ENCODE data around the gene ERCC6.

The ERCC6 gene

GRCh38 chr10:49569031-49569631, 30.2 kb upstream of the ERCC6 start:
- H3K4me3 ChIP-seq (ENCODE audit: low read length) = no peak overlapping the region
- no peaks in the 10 kb centered on the region for H4K20me1 ChIP-seq (ENCODE audit: control insufficient read depth, insufficient read depth, low read depth, low read length)
- H3K9me3 ChIP-seq (ENCODE audit: control insufficient read depth, insufficient read depth, low read length) = peaks cover 8% of the 10 kb centered on the region; the same call in 1 of the 2 replicates
- no peaks in the 10 kb centered on the region for H3K79me2 ChIP-seq (ENCODE audit: control insufficient read depth, low read length)
- no peak overlapping the region for H3K4me2 ChIP-seq (ENCODE audit: low read length)
- no peaks in the 10 kb centered on the region for H3F3A ChIP-seq (ENCODE audit: control insufficient read depth, insufficient read depth)
- no peak overlapping the region for H3K27ac ChIP-seq (ENCODE audit: low read depth, low read length)
- H3K9me2 ChIP-seq (replicated peaks; ENCODE audit: control insufficient read depth, low read length) = no peaks in the 10 kb centered on the region
- TF ChIP-seq CTCF (IDR thresholded peaks at IDR 0.05; ENCODE audit: low read depth, low read length, poor library complexity, severe bottlenecking) (no peak), EZH2phosphoT487 (IDR thresholded peaks at IDR 0.05; ENCODE audit: borderline replicate concordance, low read length) (no peak)
- no peaks in the 10 kb centered on the region for H3K36me3 ChIP-seq (ENCODE audit: control insufficient read depth, low read length)
- peaks cover 2% of the 10 kb centered on the region; the same call in 1 of the 2 replicates for H3K27me3 ChIP-seq (ENCODE audit: control insufficient read depth, low read length)
- no peaks in the 10 kb centered on the region for H3K4me1 ChIP-seq (ENCODE audit: control insufficient read depth, low read length)

GRCh38 chr10:49568235-49568634, 29.3 kb upstream of the ERCC6 start:
- H3F3A ChIP-seq (ENCODE audit: control insufficient read depth, insufficient read depth) = no peaks in the 10 kb centered on the region
- H3K9me3 ChIP-seq (ENCODE audit: control insufficient read depth, insufficient read depth, low read length) = peaks cover 8% of the 10 kb centered on the region; the same call in 1 of the 2 replicates
- TF ChIP-seq EZH2phosphoT487 (IDR thresholded peaks at IDR 0.05; ENCODE audit: borderline replicate concordance, low read length) (no peak), CTCF (IDR thresholded peaks at IDR 0.05; ENCODE audit: low read depth, low read length, poor library complexity, severe bottlenecking) (no peak)
- H3K79me2 ChIP-seq (ENCODE audit: control insufficient read depth, low read length) = no peaks in the 10 kb centered on the region
- no peaks in the 10 kb centered on the region for H3K9me2 ChIP-seq (replicated peaks; ENCODE audit: control insufficient read depth, low read length)
- H3K4me1 ChIP-seq (ENCODE audit: control insufficient read depth, low read length) = no peaks in the 10 kb centered on the region
- H3K27me3 ChIP-seq (ENCODE audit: control insufficient read depth, low read length) = peaks cover 2% of the 10 kb centered on the region; the same call in 1 of the 2 replicates
- no peaks in the 10 kb centered on the region for H4K20me1 ChIP-seq (ENCODE audit: control insufficient read depth, insufficient read depth, low read depth, low read length)
- H3K36me3 ChIP-seq (ENCODE audit: control insufficient read depth, low read length) = no peaks in the 10 kb centered on the region
- no peak overlapping the region for H3K4me3 ChIP-seq (ENCODE audit: low read length)
- no peak overlapping the region for H3K4me2 ChIP-seq (ENCODE audit: low read length)
- H3K27ac ChIP-seq (ENCODE audit: low read depth, low read length) = no peak overlapping the region

- Histone ChIP-seq H3K9me2 (replicated peaks; ENCODE audit: control insufficient read depth, low read length) (no peaks in the 10 kb centered on the region), H3K27me3 (ENCODE audit: control insufficient read depth, low read length) (peaks cover 2% of the 10 kb centered on the region; the same call in 1 of the 2 replicates), H3K36me3 (ENCODE audit: control insufficient read depth, low read length) (no peaks in the 10 kb centered on the region), H3K27ac (ENCODE audit: low read depth, low read length) (no peak overlapping the region), H3F3A (ENCODE audit: control insufficient read depth, insufficient read depth) (no peaks in the 10 kb centered on the region), H3K9me3 (ENCODE audit: control insufficient read depth, insufficient read depth, low read length) (peaks cover 8% of the 10 kb centered on the region; the same call in 1 of the 2 replicates), H3K4me2 (ENCODE audit: low read length) (no peak overlapping the region), H3K4me3 (ENCODE audit: low read length) (no peak overlapping the region), H3K79me2 (ENCODE audit: control insufficient read depth, low read length) (no peaks in the 10 kb centered on the region), H3K4me1 (ENCODE audit: control insufficient read depth, low read length) (no peaks in the 10 kb centered on the region), H4K20me1 (ENCODE audit: control insufficient read depth, insufficient read depth, low read depth, low read length) (no peaks in the 10 kb centered on the region)
- TF ChIP-seq EZH2phosphoT487 (IDR thresholded peaks at IDR 0.05; ENCODE audit: borderline replicate concordance, low read length) (no peak), CTCF (IDR thresholded peaks at IDR 0.05; ENCODE audit: low read depth, low read length, poor library complexity, severe bottlenecking) (no peak)
These were observed 28.9 kb upstream of the ERCC6 start for GRCh38 chr10:49567810-49568209.
